HG03342 (cell line): ENCODE results near the gene VSIG8.

ENCODE experiments used
- ATAC-seq: cut with Tn5 transposase; IDR thresholded peaks from one replicate; pipeline ENCODE4 v1.9.1; 2021; ENCODE audit warnings: mild to moderate bottlenecking, moderate library complexity; ENCODE audit not compliant: unreplicated experiment

The VSIG8 gene

DNA sequence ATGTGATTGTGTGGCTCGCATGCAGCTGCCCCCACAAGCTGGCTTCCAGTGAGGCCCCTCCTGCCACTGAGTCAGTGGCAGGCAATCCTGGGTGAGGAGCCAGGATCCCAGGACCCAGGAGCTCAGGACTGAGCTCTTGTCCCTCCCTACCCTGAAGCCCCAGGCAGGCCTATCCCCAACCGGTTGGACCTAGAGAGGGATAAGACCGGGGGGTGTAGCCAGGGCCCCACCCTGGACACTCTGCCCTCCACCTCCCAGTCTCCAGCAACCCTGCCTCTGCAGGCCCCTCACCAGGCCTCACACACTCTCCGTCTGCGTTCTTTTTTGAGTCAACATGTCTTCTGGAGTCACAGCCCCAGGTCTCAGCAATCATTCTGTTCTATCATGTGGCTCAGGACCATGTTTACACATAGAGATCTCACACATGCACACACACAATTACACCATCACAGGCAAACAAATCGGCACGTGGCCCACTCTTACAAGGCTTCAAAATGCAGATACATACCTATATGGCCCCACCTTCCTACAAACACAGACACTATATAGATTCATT, 2.6 kb downstream of the VSIG8 start:
- ATAC-seq: no peak

DNA sequence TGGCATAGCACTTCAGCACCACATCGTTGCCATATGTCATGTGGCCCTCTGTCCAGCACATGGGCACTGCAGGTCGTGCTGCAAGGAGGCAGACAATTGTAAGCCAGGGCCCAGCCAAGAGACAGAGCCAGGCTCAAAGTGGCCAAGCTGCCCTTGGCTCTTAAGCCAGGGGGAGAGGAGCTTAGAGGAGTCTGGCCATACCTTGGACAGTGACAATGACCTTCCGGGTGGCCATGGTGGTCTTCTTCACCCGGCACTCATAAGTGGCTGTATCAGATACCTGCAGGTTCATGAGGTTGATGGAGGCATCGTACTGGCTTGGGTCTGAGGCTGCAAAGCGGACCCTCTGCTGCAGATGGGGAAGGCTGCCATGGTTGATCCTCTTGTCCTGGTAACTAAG, 4.6 kb downstream of the VSIG8 start:
- no peak for ATAC-seq

GRCh38 chr1:159856576-159856975, 5.9 kb downstream of the VSIG8 start:
- no peak for ATAC-seq

- ATAC-seq: no peak
These were observed 6.7 kb downstream of the VSIG8 start for GRCh38 chr1:159855709-159856108.

DNA sequence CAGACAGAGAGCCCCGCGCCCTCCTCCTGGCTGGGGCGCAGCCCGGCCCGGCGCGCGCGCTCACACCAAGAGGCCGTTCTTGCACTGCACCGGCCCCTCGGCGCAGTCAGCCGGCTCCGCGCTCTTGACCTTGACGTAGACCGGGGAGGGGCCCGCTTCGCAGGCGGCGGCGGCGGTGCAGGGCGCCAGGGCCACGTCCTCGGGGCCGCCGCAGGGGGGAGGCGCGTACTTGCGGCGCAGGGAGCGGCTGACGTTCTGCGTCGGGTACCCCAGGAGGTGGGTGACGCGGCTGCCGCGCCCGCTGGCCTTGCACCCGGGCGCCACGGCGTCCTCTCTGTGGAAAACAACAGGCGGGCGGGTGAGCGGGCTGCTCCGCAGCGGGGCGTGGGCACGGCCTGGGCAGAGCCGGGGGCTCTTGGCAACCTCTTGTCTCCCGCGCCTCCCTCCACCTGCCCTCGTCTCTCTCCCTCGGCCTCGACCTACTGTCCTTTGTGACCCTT, 7.7 kb downstream of the VSIG8 start:
- ATAC-seq: peak; percentile 81

DNA sequence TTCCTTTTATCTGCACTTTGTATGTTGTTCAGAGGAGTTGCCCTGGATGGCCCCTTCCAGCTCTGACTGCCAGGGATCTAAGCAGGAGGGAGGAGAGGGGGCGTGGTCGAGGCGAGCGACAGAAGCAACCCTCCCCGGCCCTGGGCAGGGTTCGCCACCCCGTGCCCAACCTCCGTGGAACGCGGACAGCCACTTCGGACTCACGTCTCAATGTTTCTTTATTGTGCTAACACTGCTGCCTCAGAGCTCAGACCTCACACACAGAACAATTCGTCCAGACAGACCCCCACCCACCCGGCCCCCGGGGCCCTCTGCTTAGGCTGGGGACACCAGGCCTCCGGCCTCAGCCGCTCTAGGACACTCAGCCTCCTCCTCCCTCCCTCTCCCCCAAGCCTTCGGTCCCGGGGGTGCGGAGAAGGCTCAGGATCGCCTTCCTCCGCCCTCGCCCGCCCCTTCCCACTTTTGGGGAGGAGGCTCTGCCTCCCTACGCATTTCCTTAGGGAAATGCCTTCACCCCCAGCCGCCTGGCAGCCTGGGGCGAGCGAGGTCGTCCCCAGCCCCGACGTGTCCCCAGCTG, 8.3 kb downstream of the VSIG8 start:
- peak; percentile 5 for ATAC-seq

DNA sequence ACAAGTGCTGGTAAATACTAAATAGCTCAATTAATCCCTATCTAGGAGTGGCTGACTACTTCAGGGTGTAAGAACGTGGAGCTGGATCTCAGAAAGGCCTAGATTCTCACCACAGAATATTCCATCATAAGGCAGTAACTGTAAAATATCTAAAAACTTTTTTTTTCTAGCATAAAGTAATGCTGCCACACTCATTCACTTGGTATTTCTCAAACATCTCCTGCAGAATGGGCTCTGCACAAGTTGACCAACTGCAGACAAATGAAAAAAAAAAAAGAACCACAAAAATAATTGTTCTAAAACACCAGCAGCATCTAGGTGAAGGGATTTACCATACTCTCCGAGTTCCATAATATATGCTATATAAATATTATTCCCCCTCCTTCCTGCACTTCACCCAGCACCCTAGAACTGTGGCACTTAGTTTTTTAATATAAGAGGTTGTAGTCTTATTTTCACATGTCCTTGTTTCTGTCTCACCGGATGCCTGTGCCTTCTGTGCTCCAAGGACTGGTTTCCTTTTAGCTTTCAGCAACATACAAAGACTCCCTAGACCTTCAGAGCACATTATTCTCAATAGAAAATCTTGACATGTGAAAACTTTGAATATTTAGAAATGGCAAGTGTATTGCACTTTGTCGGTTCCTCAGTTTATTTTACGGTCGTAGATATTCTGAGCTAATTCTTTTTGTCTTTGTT, 8.9 kb downstream of the VSIG8 start:
- no peak for ATAC-seq

DNA sequence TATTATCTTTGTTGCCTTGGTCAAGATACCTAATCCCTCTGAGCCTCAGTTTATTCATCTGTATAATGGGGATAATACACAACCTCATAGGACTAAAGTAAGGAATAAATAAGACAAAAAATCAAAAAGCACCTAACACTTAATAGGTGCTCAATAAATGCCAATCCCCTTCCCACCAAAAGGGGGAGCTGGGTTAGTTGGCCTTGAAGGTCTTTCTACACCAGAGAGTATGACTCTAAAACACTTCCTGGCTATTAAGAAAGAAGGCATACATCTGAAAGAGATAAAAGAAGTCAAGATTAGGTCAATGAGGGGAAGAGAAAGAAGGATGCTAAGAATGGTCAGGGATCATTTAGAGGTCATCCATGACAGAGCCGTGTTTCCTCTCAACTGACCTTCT, 11.1 kb downstream of the VSIG8 start:
- ATAC-seq: no peak

DNA sequence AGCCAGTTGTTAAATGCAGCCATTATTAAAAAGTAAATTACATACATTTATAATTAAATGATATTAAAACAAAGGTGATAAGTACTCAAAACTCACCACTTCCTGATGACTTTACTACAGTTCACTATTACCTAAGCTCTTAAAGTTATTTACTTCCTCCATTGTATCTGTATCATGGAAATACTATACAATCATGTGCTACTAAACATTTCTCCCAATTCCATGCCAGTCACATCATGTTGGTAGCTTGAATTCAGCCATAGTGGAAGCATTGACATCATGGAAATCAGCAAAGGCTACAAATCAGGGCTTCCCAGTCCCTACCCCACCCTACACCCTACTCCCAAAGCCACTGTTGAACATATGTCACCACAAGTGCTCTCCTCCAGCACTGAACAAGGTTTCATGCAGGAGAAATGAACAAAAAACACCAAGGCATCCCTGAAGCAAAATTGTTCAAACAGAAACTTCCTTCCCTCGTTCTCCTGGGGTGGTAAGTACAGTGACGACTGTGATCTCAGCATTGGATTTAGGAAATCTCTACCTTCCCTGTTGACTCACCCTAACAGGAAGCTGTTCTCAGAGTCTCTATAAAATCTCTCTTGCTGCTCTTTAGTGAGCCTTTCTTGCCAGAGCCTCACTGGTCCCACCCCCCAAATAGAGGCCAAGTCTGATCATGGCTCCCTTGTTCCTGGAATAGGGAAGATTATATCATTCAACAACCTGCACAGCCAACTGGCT, 12.7 kb downstream of the VSIG8 start:
- no peak for ATAC-seq

DNA sequence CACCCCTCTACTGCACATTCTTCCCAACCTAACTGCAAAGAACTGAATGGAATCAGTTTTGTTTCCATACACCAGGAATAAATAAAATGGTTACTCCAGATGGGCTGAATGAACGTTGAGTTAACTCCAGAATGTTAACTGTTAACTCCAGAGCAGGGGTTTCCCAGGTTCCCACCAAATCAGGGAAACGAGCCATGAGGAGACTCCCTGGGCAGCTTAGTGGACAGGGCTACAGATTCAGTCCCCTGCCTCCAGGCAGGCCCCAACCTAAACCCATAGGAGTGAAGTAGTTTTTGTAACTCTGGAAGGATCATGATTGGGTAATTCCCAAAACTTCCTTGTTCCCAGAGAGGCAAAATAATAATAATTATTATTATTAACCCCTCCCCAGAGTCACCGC, 14.1 kb downstream of the VSIG8 start:
- ATAC-seq: no peak

DNA sequence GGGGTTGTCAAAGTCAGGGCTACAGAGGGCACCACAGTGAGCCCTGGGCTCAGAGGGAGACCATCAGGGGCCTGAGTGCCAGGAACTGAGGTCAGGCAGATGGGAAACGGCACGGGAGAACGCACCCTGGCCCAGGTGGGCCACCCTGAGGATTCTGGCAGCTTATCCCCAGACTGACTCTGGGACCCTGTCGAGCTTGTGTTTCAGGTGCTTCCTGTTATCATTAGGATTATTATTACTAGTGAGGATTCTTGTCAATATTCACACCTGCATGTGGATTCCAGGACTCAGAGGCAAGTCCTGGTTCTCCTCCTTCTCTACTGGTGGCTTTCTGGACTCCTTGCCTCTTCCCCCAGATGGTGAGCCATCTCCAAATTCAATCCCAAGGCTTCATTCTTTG, 15.2 kb downstream of the VSIG8 start:
- ATAC-seq: no peak

GRCh38 chr1:159845751-159846629, 16.5 kb downstream of the VSIG8 start:
- no peak for ATAC-seq

- no peak for ATAC-seq
These were observed 19.0 kb downstream of the VSIG8 start for GRCh38 chr1:159843459-159843858.

DNA sequence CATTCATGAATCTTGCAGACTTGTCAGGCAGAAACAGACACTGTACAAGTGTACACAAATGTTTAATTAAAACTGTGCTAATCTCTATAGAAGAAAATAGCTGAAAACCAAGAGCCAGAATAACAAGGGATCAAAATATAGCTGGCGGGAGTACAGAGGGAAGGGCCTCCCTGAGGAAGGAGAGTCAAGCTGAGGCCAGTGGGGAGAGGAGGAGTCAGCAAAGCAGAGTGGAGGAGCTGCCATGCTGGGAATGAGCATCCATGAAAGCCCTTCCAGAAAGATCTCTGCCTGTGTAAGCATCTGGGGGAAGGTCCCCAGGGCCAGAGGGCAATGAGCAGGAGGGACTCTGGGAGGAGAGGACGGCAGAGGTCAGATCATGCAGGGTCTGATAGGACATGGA, 20.7 kb downstream of the VSIG8 start:
- no peak for ATAC-seq

GRCh38 chr1:159839116-159839849, 23.2 kb downstream of the VSIG8 start:
- peak; percentile 82 for ATAC-seq

GRCh38 chr1:159838715-159839114, 23.7 kb downstream of the VSIG8 start:
- peak; percentile 72 for ATAC-seq

GRCh38 chr1:159835862-159836525, 26.5 kb downstream of the VSIG8 start:
- ATAC-seq: no peak

DNA sequence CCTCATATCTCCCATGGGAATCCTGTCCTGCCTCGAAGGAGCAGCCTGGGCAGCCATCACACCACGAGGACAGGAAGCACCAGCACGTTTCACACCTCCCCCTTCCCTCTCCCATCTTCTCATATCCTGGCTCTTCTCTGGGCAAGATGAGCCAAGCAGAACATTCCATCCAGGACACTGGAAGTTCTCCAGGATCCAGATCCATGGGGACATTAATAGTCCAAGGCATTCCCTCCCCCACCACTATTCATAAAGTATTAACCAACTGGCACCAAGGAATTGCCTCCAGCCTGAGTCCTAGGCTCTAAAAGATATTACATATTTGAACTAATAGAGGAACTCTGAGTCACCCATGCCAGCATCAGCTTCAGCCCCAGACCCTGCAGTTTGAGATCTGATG, 27.1 kb downstream of the VSIG8 start:
- no peak for ATAC-seq

- no peak for ATAC-seq
These were observed 30.1 kb downstream of the VSIG8 start for GRCh38 chr1:159832309-159832708.
